GM23338 (cell line): Measurements from ENCODE around the gene CRB2.

Experiments used
- CREB1 ChIP-seq: fragments of 250-450 bp; sonication (Bioruptor Pico); IDR thresholded peaks from 2 replicates; pipeline ENCODE4 v1.5.0; 2020; ENCODE audit warnings: low read depth, mild to moderate bottlenecking, moderate library complexity
- EZH2 ChIP-seq: fragments of 200-600 bp; sonication (generic); IDR thresholded peaks from one replicate; pipeline ENCODE4 v1.8.0; 2017; ENCODE audit warnings: antibody characterized with exemption, mild to moderate bottlenecking, low read depth; ENCODE audit not compliant: unreplicated experiment
- EZH2phosphoT487 ChIP-seq: fragments of 200-600 bp; sonication (generic); IDR thresholded peaks from one replicate; pipeline ENCODE4 v1.8.1; 2018; ENCODE audit warnings: antibody characterized with exemption; ENCODE audit not compliant: unreplicated experiment
- JUNB ChIP-seq: IDR thresholded peaks from one replicate; pipeline ENCODE4 v1.6.1; 2016; ENCODE audit warnings: antibody characterized with exemption; ENCODE audit not compliant: unreplicated experiment
- POLR2AphosphoS5 ChIP-seq: IDR thresholded peaks from 2 replicates; pipeline ENCODE4 v1.6.1; 2016; ENCODE audit warnings: antibody characterized with exemption, low read depth
- TF ChIP-seq, protein P1 (sequence below), 2 experiments: fragments of 200-600 bp in 1 of 2; sonication (generic) in 1 of 2; conservative IDR thresholded peaks; 2 replicates each; pipeline versions ENCODE4 v1.5.1 to v1.6.1; 2016 to 2017; ENCODE audit warnings: antibody characterized with exemption in 2 of 2, low read depth in 2 of 2, mild to moderate bottlenecking in 2 of 2, moderate library complexity in 1 of 2
- TF ChIP-seq, protein P2 (sequence below): IDR thresholded peaks from one replicate; pipeline ENCODE4 v1.6.1; 2018; ENCODE audit warnings: antibody characterized with exemption; ENCODE audit not compliant: unreplicated experiment

DNA sequence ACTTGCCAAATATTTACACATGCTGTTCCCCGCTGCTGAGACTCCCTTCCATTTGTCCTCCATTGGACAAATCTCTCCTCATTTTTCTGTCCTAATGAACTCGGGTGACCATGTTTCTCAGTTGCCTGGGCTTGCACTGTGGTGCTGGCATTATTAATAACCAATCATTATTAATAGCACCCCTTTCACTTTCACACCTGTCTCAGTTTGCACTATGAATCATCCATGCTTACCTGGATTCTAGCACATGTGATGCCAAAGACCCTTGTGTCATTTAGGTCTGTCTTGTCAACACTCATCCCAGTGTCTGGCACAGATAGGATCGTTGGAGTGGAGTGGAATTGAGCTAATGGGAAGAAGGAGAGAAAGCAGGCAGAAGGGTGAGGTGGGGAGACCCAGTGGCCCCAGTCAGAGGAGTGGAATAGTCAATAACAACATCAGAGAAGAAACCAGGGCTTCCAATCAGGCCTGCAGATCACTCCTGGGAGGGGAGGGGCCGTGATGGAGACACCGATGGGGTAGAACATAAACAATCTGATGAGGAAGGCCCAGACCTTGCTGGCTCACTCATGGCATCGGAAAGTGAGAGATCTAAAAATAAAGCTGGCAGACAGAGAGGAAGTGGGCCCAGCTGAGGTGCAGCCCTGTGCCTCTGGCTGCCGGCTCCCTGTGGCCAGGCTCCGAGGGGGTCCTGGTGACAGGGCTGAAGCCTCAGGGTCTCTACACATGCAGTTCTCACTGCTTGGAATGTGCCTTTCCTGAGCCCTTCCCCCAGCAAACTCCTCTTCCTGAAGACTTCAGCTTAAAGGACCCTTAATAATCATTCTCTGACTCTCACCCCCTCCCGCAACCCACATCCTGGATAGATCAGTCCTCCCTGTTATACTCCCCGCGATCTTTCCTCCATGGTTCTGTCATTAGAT, 33.5 kb upstream of the CRB2 start:
- TF ChIP-seq POLR2AphosphoS5: no peak
- TF ChIP-seq, protein P1, sequence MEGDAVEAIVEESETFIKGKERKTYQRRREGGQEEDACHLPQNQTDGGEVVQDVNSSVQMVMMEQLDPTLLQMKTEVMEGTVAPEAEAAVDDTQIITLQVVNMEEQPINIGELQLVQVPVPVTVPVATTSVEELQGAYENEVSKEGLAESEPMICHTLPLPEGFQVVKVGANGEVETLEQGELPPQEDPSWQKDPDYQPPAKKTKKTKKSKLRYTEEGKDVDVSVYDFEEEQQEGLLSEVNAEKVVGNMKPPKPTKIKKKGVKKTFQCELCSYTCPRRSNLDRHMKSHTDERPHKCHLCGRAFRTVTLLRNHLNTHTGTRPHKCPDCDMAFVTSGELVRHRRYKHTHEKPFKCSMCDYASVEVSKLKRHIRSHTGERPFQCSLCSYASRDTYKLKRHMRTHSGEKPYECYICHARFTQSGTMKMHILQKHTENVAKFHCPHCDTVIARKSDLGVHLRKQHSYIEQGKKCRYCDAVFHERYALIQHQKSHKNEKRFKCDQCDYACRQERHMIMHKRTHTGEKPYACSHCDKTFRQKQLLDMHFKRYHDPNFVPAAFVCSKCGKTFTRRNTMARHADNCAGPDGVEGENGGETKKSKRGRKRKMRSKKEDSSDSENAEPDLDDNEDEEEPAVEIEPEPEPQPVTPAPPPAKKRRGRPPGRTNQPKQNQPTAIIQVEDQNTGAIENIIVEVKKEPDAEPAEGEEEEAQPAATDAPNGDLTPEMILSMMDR (conservative IDR thresholded peaks at IDR 0.05; ENCODE audit: low read depth in 2 of 2): no peak
- no peak for TF ChIP-seq CREB1 (CRISPR knock-in tag)
- TF ChIP-seq EZH2: no peak
- TF ChIP-seq, protein P2, sequence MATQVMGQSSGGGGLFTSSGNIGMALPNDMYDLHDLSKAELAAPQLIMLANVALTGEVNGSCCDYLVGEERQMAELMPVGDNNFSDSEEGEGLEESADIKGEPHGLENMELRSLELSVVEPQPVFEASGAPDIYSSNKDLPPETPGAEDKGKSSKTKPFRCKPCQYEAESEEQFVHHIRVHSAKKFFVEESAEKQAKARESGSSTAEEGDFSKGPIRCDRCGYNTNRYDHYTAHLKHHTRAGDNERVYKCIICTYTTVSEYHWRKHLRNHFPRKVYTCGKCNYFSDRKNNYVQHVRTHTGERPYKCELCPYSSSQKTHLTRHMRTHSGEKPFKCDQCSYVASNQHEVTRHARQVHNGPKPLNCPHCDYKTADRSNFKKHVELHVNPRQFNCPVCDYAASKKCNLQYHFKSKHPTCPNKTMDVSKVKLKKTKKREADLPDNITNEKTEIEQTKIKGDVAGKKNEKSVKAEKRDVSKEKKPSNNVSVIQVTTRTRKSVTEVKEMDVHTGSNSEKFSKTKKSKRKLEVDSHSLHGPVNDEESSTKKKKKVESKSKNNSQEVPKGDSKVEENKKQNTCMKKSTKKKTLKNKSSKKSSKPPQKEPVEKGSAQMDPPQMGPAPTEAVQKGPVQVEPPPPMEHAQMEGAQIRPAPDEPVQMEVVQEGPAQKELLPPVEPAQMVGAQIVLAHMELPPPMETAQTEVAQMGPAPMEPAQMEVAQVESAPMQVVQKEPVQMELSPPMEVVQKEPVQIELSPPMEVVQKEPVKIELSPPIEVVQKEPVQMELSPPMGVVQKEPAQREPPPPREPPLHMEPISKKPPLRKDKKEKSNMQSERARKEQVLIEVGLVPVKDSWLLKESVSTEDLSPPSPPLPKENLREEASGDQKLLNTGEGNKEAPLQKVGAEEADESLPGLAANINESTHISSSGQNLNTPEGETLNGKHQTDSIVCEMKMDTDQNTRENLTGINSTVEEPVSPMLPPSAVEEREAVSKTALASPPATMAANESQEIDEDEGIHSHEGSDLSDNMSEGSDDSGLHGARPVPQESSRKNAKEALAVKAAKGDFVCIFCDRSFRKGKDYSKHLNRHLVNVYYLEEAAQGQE: no peak
- TF ChIP-seq EZH2phosphoT487: no peak
- no peak for TF ChIP-seq JUNB
